Colonic mucosa (tissue), 4 donors: ENCODE measurements around the gene PPP2R3A. TPM values are rescaled to one million over a fixed set of nuclear protein-coding genes. Genes with fewer than 3 reads are reported as not detected.
"Not testable (repeated sequence)": the region's sequence is repeated elsewhere in the genome, so short reads cannot be mapped to it uniquely, and the experiment has no call there.

Source experiments
- DNase-seq: peaks from one replicate; pipeline ENCODE4 v3.0.0-alpha.2; 2020
- H3K27ac ChIP-seq: fragments of 200-600 bp; one replicate; pipeline ENCODE4 v1.8.0; 2021
- H3K27me3 ChIP-seq: fragments of 200-600 bp; one replicate; pipeline ENCODE4 v1.8.0; 2021
- H3K36me3 ChIP-seq: fragments of 200-600 bp; one replicate; pipeline ENCODE4 v1.8.0; 2021
- H3K4me1 ChIP-seq: fragments of 200-600 bp; one replicate; pipeline ENCODE4 v1.8.0; 2021; ENCODE audit warnings: mild to moderate bottlenecking
- H3K4me3 ChIP-seq: fragments of 200-600 bp; one replicate; pipeline ENCODE4 v1.8.0; 2021
- H3K9ac ChIP-seq, 2 donors: one replicate each; pipeline ENCODE4 v1.7.0; 2013; ENCODE audit warnings: control low read depth in 2 of 2, low read depth in 2 of 2, low read length in 2 of 2
- H3K9me3 ChIP-seq: fragments of 200-600 bp; one replicate; pipeline ENCODE4 v1.8.0; 2021
- intact Hi-C: fragments of 100-400 bp; cut with DNase I; formaldehyde crosslinking; loops from one replicate; pipeline ENCODE4 v1.14.1; 2022
- total RNA-seq, 2 donors: library from RNA; stranded (reverse); fragmentation: NEBNext Ultra II Directional in 1 of 2; extraction: Animal tissue kit (Norgen Biotek cat#: 25700) in 1 of 2; gene quantifications; one replicate each; pipeline ENCODE4 v1.2.1, GENCODE V29; 2021
- TF ChIP-seq, protein P1 (sequence below): fragments of 200-600 bp; IDR thresholded peaks from one replicate; pipeline ENCODE4 v1.8.0; 2022; ENCODE audit warnings: antibody characterized with exemption, mild to moderate bottlenecking
- donor health status: healthy.
- donor health status: DM: no; HTN: no; CAD: no.
- donor health status: DM: no; HTN: no; CAD: no.

Gene PPP2R3A
- total RNA-seq, 2 donors from 2014 or later, result 10.9 to 22.0 TPM

DNA sequence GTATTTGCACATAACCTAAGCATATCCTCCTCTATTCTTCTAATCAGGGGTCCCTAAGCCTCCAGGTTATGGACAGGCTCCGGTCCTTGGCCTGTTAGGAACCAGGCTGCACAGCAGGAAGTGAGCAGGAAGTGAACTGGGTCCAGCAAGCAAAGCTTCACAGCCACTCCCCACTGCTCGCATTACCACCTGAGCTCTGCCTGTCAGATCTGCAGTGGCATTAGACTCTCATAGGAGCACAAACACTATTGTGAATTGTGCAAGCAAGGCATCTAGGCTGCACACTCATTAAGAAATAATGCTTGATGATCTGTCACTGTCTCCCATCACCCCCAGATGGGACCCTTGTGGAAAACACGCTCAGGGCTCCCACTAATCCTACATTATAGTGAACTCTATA, 220.8 kb downstream of the PPP2R3A start:
- TF ChIP-seq, protein P1, sequence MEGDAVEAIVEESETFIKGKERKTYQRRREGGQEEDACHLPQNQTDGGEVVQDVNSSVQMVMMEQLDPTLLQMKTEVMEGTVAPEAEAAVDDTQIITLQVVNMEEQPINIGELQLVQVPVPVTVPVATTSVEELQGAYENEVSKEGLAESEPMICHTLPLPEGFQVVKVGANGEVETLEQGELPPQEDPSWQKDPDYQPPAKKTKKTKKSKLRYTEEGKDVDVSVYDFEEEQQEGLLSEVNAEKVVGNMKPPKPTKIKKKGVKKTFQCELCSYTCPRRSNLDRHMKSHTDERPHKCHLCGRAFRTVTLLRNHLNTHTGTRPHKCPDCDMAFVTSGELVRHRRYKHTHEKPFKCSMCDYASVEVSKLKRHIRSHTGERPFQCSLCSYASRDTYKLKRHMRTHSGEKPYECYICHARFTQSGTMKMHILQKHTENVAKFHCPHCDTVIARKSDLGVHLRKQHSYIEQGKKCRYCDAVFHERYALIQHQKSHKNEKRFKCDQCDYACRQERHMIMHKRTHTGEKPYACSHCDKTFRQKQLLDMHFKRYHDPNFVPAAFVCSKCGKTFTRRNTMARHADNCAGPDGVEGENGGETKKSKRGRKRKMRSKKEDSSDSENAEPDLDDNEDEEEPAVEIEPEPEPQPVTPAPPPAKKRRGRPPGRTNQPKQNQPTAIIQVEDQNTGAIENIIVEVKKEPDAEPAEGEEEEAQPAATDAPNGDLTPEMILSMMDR, result no peak
- peak; percentile 56 for DNase-seq
- no peaks in the 10 kb centered on the region for H3K9me3 ChIP-seq
- no peak overlapping the region for H3K4me3 ChIP-seq
- H3K27me3 ChIP-seq, result no peaks in the 10 kb centered on the region
- H3K9ac ChIP-seq, result peak overlapping the region in 1 of 2 donors; percentile 15
- intact Hi-C loops, result no loop called here
- no peaks in the 10 kb centered on the region for H3K36me3 ChIP-seq
- H3K27ac ChIP-seq, result no peak overlapping the region
- H3K4me1 ChIP-seq, result peaks cover 14% of the 10 kb centered on the region

DNA sequence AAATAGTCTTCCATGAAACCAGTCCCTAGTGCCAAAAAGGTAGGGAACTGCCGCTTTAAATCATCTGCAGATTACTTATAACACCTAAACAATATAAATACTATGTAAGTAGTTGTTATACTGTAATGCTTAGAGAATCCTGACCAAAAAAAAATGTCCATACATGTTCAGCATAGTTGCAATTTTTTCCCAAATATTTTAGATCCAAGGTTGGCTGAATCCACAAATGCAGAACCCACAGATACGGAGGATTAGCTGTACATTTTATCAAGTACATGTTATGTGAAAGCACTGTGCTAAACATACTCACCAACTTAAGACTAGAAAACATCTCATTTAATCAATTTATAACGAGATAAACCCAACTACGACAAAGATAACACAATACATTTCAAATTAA, 221.3 kb downstream of the PPP2R3A start:
- H3K27ac ChIP-seq, result no peak overlapping the region
- H3K36me3 ChIP-seq, result no peaks in the 10 kb centered on the region
- intact Hi-C loops, result no loop called here
- peaks cover 13% of the 10 kb centered on the region for H3K4me1 ChIP-seq
- no peaks in the 10 kb centered on the region for H3K27me3 ChIP-seq
- DNase-seq, result no peak
- no peak overlapping the region for H3K9ac ChIP-seq
- H3K4me3 ChIP-seq, result no peak overlapping the region
- H3K9me3 ChIP-seq, result no peaks in the 10 kb centered on the region
- TF ChIP-seq, protein P1, result no peak

DNA sequence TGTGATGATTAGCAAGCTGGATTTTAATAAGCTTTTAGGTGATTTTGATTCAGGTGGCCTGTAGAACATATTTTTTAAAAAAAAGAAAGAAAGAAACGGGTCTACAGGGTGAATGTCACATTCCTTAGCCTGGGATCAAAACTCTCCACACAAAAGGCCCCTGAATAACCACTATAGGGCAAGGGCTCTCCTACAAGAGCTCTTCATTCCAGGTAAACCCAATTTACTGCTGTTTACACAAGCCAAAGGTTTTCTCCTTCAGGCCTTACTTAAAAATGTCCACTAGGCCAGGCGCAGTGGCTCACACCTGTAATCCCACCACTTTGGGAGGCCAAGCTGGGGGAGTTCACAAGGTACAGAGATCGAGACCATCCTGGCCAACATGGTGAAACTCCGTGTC, 222.3 kb downstream of the PPP2R3A start:
- intact Hi-C loops, result no loop called here
- Histone ChIP-seq H3K4me3 (no peak overlapping the region), H3K9me3 (no peaks in the 10 kb centered on the region), H3K27ac (no peak overlapping the region), H3K9ac (no peak overlapping the region), H3K27me3 (no peaks in the 10 kb centered on the region), H3K4me1 (peaks cover 13% of the 10 kb centered on the region), H3K36me3 (no peaks in the 10 kb centered on the region)
- TF ChIP-seq, protein P1, result no peak
- no peak for DNase-seq

DNA sequence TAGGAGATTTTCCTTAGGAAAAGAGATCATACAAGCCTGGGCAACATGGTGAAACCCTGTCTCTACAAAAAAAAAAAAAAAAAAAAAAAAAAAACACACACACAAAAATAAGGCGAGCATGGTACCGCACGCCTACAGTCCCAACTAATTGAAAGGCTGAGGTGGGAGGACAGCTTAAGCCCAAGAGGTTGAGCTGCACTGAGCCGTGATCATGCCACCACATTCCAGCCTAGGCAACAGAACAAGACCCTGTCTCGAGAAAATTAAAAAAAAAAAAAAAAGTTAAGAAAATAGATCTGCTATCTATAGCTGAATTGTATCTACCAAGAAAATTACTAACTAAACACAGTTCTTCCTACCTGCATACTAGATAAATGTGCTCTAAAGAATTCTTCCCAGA, 223.5 kb downstream of the PPP2R3A start:
- Histone ChIP-seq H3K4me3 (no peak overlapping the region), H3K9me3 (no peaks in the 10 kb centered on the region), H3K36me3 (no peaks in the 10 kb centered on the region), H3K27me3 (no peaks in the 10 kb centered on the region), H3K9ac (no peak overlapping the region), H3K27ac (no peak overlapping the region), H3K4me1 (peaks cover 13% of the 10 kb centered on the region)
- DNase-seq, result no peak
- intact Hi-C loops, result no loop called here
- TF ChIP-seq, protein P1, result no peak

DNA sequence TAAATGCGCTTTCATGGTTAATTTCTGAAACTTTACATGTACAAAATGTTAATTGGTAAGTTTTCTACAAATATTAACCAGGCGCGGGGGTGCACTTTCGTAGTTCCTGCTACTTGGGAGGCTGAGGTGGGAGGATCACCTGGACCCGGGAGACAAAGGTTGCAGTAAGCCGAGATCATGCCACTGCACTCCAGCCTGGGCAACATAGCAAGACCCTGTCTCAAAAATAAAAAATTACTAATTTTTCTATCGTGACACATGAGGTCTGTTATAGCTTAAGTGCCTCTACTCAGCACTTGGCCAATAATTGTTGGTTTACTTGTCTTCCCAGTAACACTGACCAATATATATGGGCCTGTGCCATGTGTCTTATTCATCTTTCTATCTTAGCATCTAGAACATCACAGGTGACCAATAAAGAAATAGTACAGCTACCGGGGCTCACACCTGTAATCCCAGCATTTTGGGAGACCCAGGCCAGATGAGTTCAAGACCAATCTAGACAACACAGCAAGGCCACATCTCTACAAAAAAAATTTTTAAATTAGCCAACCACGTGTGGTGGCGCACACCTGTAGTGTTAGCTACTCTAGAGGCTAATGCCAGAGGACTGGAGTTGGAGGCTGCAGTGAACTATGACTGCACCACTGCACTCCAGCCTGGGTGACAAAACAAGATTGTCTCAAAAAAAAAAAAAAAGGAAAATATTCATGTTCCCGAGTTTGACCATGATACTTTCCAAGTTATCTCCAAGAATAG, 224.5 kb downstream of the PPP2R3A start:
- Histone ChIP-seq H3K9me3 (no peaks in the 10 kb centered on the region), H3K27ac (no peak overlapping the region), H3K36me3 (no peaks in the 10 kb centered on the region), H3K9ac (no peak overlapping the region), H3K27me3 (no peaks in the 10 kb centered on the region), H3K4me3 (no peak overlapping the region), H3K4me1 (peaks cover 13% of the 10 kb centered on the region)
- no peak for DNase-seq
- intact Hi-C loops, result loop anchor here (5.0 kb wide), 1 partner anchor 62 kb away; the partner anchor contains the start of gene PCCB
- TF ChIP-seq, protein P1, result no peak

DNA sequence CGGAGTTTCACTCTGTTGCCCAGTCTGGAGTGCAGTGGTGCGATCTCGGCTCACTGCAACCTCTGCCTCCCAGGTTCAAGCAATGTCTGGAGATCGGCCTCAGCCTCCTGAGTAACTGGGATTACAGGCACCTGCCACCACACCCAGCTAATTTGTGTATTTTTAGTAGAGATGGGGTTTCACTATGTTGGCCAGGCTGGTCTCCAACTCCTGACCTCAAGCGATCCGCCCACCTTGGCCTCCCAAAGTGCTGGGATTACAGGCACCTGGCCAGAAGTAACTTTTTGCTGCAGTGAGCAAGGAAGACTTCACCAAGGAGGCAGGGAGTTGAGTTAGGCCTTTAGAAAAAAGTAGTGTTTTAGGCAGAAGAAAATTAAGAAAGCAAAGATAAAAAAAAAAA, 226.7 kb downstream of the PPP2R3A start:
- not testable (repeated sequence) for H3K27ac ChIP-seq
- DNase-seq, result peak; percentile 34

More for the DNA sequence above, 226.7 kb downstream of the PPP2R3A start:
- H3K4me1 ChIP-seq, H3K36me3 ChIP-seq, H3K9me3 ChIP-seq, H3K27me3 ChIP-seq: not testable (repeated sequence)
- H3K4me3 ChIP-seq, result peak overlapping the region; percentile 72
- peak overlapping the region; percentile 13 to 91 for H3K9ac ChIP-seq
- intact Hi-C loops, result loop anchor here (5.0 kb wide), 1 partner anchor 60 kb away; the partner anchor contains the start of gene PCCB
